AG09319 (cell line): ENCODE results near the gene SUGP1.

Source experiments
- DNase-seq: peaks from one replicate; pipeline ENCODE4 v3.0.0-alpha.2; 2010; ENCODE audit warnings: low read depth; ENCODE audit errors: extremely low read depth
- TF ChIP-seq, protein P1 (sequence below): IDR thresholded peaks from 2 replicates; pipeline ENCODE4 v1.5.1; 2011; ENCODE audit warnings: low read depth, mild to moderate bottlenecking, inconsistent platforms, low read length, moderate library complexity

The SUGP1 gene

DNA sequence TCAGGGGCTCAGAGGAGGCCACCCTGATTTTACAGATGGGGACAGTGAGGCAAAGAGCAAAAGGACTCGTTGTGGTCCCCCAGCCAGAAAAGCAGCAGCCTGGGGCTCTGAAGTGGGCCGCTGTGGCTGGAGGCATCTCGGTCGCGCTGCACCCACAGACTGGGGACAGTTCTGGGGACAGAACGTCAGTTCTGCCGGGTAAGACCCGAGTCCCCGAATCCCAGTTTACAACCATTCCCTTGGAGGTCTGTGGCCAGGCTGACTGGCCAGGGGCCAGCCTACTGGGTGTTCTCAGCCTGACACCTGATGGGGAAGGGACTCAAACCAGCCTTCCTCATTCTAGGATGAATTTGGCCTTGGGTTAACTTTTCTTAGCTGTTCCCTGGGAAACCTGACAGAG is 14.1 kb downstream of the SUGP1 start:
- TF ChIP-seq, protein P1, sequence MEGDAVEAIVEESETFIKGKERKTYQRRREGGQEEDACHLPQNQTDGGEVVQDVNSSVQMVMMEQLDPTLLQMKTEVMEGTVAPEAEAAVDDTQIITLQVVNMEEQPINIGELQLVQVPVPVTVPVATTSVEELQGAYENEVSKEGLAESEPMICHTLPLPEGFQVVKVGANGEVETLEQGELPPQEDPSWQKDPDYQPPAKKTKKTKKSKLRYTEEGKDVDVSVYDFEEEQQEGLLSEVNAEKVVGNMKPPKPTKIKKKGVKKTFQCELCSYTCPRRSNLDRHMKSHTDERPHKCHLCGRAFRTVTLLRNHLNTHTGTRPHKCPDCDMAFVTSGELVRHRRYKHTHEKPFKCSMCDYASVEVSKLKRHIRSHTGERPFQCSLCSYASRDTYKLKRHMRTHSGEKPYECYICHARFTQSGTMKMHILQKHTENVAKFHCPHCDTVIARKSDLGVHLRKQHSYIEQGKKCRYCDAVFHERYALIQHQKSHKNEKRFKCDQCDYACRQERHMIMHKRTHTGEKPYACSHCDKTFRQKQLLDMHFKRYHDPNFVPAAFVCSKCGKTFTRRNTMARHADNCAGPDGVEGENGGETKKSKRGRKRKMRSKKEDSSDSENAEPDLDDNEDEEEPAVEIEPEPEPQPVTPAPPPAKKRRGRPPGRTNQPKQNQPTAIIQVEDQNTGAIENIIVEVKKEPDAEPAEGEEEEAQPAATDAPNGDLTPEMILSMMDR = no peak
- no peak for DNase-seq

DNA sequence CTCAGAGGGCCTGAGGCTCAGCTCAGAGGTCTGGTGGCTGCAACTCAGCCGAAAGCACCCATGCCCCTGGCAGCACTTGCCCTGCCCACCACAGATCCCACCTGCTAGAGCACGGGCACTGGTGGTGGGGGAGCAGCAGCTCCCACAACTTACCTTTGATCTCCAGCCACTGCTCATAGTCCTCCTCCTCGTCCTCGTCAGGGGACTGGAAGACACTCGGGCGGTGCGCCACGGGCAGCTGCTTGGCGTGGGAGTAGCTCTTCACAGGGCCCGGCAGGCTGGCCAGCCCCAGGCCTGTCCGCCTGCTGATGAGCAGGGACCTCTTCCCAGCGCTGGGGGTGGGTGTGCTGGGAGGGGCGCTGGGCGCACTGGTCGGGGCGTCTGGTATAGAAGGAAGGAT is 14.6 kb downstream of the SUGP1 start:
- no peak for DNase-seq
- TF ChIP-seq, protein P1 = no peak

DNA sequence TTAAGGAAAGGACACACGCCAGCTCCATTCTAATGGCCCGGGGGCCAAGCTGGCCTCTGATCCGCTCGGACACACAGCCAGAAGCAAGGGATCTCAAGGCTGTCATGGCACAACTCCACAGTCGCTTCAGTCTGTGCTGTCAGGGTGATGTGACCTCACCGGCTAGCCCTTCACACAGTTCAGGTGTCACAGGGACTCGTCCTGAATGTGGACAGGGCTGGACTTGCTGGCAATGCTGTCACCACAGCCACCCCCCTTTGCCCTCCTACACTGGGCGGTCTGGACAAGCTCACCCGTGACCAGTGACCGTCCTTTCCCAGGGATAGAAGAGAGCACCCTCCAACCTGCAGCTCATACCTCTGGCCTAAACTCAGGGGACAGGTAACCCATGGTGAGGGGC is 15.2 kb downstream of the SUGP1 start:
- TF ChIP-seq, protein P1 = no peak
- no peak for DNase-seq

DNA sequence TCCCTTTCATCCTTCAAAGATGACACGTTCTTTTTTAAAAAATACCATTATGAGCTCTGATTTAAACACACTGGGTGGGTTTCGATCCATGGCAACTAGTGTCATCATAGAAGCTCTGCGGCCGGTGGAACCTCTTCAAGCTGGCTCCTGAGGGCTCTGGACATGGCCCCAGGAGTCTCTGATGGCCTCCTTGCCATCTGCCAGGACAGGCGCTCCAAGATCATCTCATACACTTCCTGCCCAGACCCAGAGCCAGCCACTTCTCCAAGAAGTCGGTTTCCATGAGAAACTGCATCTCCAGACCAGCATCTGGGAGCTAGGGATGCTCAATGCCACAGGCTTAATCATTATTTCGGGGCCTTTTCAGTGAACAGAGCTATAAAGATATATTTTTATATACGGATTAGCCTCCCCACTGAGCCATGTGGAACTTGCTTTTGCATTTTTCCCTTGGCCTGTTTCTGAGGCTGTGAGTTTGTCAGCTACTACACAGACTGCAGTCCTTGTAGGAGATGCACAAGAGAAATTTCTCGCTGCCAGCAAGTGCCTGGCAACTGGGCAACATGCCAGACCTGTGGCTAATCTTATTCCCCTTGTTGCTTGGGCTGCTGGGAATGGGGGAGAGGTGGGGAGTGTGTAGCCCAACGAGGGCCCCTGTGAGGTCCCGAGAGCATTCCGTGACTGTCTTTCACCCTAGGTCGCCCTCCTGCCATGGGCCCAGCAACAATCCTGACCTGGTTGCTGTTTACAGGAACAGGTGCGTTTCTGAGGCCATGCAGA is 15.9 kb downstream of the SUGP1 start:
- TF ChIP-seq, protein P1 = no peak
- DNase-seq = no peak

DNA sequence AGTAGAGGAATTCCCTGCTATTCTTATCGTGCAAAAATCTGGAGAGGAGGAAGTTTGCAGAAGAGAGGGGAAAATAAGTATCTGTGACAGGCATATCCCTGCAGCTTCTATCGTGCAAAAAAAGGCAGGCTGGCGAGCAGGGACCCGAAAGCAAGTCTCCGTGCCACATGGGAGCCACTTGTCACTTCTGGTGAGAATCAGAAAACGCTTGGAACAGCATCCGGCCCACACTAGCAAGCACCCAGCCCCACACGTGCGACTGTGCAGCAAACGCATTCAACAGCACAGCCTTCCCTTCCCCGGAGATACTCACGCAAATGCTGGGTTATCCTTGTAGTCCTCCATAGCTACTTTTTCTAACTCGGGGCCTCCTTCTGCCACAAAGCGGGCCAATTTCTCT is 16.9 kb downstream of the SUGP1 start:
- DNase-seq = no peak
- TF ChIP-seq, protein P1 = no peak

DNA sequence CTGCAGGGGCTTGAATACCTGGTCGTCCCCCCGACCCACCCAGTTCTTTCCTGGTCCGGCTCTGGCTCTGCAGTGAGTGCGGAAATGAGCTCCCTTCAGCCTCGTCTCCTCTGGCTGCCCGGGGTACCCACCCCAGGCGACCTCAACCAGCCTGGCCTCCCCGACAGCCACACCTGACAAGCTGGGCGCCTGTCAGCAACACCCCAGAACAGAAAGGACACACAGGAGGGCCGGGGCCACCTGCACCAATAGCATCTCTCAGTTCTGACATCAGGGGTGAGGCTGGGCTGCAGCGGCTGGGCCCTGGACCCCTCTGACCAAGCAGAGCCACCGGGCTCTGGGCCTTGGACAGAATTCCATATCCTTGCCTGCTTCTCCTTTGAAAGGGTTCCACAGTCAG is 19.7 kb downstream of the SUGP1 start:
- TF ChIP-seq, protein P1 = no peak
- no peak for DNase-seq

DNA sequence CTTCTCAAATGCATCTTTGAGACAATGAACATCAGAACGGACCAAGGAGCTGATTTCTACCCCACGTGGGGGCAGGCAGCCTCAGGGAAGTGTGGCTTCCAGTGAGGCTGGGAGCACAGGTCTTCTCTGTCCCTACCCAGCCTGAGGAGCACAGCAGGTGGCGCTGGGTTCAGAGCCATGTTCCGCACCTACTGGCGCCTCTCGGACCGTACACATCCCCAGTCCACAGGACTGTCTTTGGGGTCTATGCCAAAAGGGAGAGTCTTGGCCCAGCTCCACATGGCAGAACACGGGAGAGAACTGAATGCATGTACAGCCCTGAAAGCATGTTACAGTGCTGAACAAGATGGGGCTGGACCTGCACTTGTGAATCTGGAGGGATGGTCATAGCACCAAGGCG is 22.6 kb downstream of the SUGP1 start:
- TF ChIP-seq, protein P1 = no peak
- no peak for DNase-seq
